DMS79 treated with DMSO at 0.1 percent for 48 hours (cell line): ENCODE results near the gene TFIP11.

Source experiments
- DNase-seq: peaks from one replicate; lab custom pipeline; 2025; lab: John Stamatoyannopoulos, UW

Gene TFIP11

GRCh38 chr22:26512149-26512793 is at the start of gene TFIP11:
Gene TFIP11 (minus strand): TSS chr22:26512473. CDS start chr22:26510272, 2,201 bp downstream.
- peak; percentile 36 for DNase-seq

- no peak for DNase-seq
These were observed 49.6 kb upstream of the TFIP11 start for GRCh38 chr22:26561756-26562417.

GRCh38 chr22:26559961-26560575 is 47.8 kb upstream of the TFIP11 start:
- DNase-seq, result no peak

GRCh38 chr22:26558248-26558895 is 46.1 kb upstream of the TFIP11 start:
- DNase-seq, result no peak

GRCh38 chr22:26556904-26557303 is 44.6 kb upstream of the TFIP11 start:
- DNase-seq, result no peak

- DNase-seq, result no peak
These were observed 43.2 kb upstream of the TFIP11 start for GRCh38 chr22:26555478-26555877.

- DNase-seq, result no peak
These were observed 42.7 kb upstream of the TFIP11 start for GRCh38 chr22:26554956-26555355.

- peak; percentile 4 for DNase-seq
These were observed 40.9 kb upstream of the TFIP11 start for GRCh38 chr22:26553056-26553752.

- no peak for DNase-seq
These were observed 40.2 kb upstream of the TFIP11 start for GRCh38 chr22:26552466-26552865.

GRCh38 chr22:26551568-26551967 is 39.3 kb upstream of the TFIP11 start:
- no peak for DNase-seq

- DNase-seq, result peak; percentile 35
These were observed 38.3 kb upstream of the TFIP11 start for GRCh38 chr22:26550498-26551033.

- no peak for DNase-seq
These were observed 37.7 kb upstream of the TFIP11 start for GRCh38 chr22:26549902-26550497.

- peak; percentile 60 for DNase-seq
These were observed 36.7 kb upstream of the TFIP11 start for GRCh38 chr22:26548984-26549383.

GRCh38 chr22:26548303-26548702 is 36.0 kb upstream of the TFIP11 start:
- no peak for DNase-seq

- DNase-seq, result no peak
These were observed 35.6 kb upstream of the TFIP11 start for GRCh38 chr22:26547837-26548236.

GRCh38 chr22:26547426-26547825 is 35.2 kb upstream of the TFIP11 start:
- no peak for DNase-seq

- peak; percentile 61 for DNase-seq
These were observed 34.0 kb upstream of the TFIP11 start for GRCh38 chr22:26546282-26546681.

- peak; percentile 12 for DNase-seq
These were observed 33.6 kb upstream of the TFIP11 start for GRCh38 chr22:26545827-26546226.

- DNase-seq, result no peak
These were observed 33.1 kb upstream of the TFIP11 start for GRCh38 chr22:26545385-26545784.

- DNase-seq, result no peak
These were observed 32.2 kb upstream of the TFIP11 start for GRCh38 chr22:26544489-26544888.

- DNase-seq, result no peak
These were observed 30.6 kb upstream of the TFIP11 start for GRCh38 chr22:26542831-26543230.
